Measurements from ENCODE around the gene NDRG4. TPM values are rescaled to one million over a fixed set of nuclear protein-coding genes. Genes with fewer than 3 reads are reported as not detected.
A peak's percentile ranks its signal among the peaks of the same experiment; 100 is the strongest.

Gene NDRG4
- polyA plus RNA-seq, 1 donor from 2014 or later = 507 TPM

DNA sequence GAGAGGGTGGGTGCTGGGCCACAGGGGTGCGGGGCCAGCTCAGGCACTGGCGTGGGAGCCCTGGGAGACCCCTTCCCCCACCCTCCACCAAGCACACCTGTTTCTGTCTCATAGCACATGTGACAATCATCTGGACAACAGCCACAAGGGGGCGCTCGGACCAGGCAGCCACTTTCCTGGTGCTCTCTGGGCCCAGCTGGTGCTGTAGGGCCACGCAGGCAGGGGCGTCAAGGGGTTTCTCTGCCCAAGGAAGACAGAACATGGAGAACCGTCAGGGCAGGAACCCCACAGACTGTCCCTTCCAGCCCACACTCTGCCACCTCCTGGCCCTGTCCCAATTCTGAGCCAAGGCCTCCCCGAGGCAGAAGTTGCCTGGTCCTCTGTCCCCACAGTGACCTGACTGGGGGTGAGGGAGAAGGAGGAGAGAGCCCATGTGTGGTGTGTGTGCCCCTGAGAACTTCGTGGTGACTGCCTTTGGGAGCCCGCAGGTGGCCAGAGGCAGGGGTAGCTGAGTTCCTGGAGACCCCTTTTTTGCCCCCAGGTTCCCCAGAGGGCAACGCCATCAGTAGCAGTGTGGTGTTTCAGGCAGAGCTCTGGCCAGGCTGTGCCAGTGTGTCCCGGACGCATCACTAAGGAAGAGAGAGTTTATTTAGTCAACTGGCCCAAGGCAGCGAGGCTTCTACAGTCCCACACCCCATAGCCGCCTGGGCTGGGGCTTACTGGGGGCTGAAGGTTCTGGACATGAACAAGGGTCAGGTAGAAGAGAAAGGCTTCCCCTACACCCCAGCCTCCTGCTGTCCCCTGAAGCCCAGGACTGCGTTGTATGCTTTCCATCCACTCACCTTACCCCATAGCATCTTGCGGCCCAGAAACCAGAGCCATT is 12.2 kb downstream of the NDRG4 start:
- Histone ChIP-seq H3K9me2 (ENCODE audit: insufficient read depth, low read length) (no peaks in the 10 kb centered on the region), H3K79me2 (replicated peaks; ENCODE audit: insufficient read depth, low read length) (peaks cover 6% of the 10 kb centered on the region), H3F3A (ENCODE audit: insufficient read depth, low read length, poor library complexity, severe bottlenecking) (no peaks in the 10 kb centered on the region), H3K36me3 (ENCODE audit: insufficient read depth, low read length) (no peaks in the 10 kb centered on the region), H2AFZ (ENCODE audit: low read depth, low read length) (no peak overlapping the region), H3K27me3 (ENCODE audit: insufficient read depth, low read depth, low read length) (no peaks in the 10 kb centered on the region), H3K9me3 (ENCODE audit: low read length) (no peaks in the 10 kb centered on the region), H3K9ac (ENCODE audit: low read length) (no peak overlapping the region), H3K27ac (ENCODE audit: low read length) (no peak overlapping the region), H4K20me1 (ENCODE audit: insufficient read depth) (no peaks in the 10 kb centered on the region), H3K4me2 (ENCODE audit: low read length) (no peak overlapping the region), H3K4me3 (ENCODE audit: low read length) (no peak overlapping the region)
- peak; percentile 62 for TF ChIP-seq SMC3 (conservative IDR thresholded peaks at IDR 0.05; ENCODE audit: poor library complexity)
- TF ChIP-seq, protein P1, sequence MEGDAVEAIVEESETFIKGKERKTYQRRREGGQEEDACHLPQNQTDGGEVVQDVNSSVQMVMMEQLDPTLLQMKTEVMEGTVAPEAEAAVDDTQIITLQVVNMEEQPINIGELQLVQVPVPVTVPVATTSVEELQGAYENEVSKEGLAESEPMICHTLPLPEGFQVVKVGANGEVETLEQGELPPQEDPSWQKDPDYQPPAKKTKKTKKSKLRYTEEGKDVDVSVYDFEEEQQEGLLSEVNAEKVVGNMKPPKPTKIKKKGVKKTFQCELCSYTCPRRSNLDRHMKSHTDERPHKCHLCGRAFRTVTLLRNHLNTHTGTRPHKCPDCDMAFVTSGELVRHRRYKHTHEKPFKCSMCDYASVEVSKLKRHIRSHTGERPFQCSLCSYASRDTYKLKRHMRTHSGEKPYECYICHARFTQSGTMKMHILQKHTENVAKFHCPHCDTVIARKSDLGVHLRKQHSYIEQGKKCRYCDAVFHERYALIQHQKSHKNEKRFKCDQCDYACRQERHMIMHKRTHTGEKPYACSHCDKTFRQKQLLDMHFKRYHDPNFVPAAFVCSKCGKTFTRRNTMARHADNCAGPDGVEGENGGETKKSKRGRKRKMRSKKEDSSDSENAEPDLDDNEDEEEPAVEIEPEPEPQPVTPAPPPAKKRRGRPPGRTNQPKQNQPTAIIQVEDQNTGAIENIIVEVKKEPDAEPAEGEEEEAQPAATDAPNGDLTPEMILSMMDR (IDR thresholded peaks at IDR 0.05; ENCODE audit: poor library complexity, severe bottlenecking) = peak; percentile 72
- no peak for TF ChIP-seq EZH2 (IDR thresholded peaks at IDR 0.05; ENCODE audit: borderline replicate concordance, insufficient read depth, low read length, poor library complexity, severe bottlenecking)
- TF ChIP-seq EP300 (conservative IDR thresholded peaks at IDR 0.05; ENCODE audit: poor library complexity, severe bottlenecking) = no peak
- TF ChIP-seq POLR2AphosphoS5 (IDR thresholded peaks at IDR 0.05) = no peak
- TF ChIP-seq TAF1 (IDR thresholded peaks at IDR 0.05; ENCODE audit: low read depth) = no peak
- peak; percentile 49 for TF ChIP-seq RAD21 (conservative IDR thresholded peaks at IDR 0.05)
- TF ChIP-seq MXI1 (conservative IDR thresholded peaks at IDR 0.05; ENCODE audit: poor library complexity, severe bottlenecking) = no peak
- TF ChIP-seq, protein P2, sequence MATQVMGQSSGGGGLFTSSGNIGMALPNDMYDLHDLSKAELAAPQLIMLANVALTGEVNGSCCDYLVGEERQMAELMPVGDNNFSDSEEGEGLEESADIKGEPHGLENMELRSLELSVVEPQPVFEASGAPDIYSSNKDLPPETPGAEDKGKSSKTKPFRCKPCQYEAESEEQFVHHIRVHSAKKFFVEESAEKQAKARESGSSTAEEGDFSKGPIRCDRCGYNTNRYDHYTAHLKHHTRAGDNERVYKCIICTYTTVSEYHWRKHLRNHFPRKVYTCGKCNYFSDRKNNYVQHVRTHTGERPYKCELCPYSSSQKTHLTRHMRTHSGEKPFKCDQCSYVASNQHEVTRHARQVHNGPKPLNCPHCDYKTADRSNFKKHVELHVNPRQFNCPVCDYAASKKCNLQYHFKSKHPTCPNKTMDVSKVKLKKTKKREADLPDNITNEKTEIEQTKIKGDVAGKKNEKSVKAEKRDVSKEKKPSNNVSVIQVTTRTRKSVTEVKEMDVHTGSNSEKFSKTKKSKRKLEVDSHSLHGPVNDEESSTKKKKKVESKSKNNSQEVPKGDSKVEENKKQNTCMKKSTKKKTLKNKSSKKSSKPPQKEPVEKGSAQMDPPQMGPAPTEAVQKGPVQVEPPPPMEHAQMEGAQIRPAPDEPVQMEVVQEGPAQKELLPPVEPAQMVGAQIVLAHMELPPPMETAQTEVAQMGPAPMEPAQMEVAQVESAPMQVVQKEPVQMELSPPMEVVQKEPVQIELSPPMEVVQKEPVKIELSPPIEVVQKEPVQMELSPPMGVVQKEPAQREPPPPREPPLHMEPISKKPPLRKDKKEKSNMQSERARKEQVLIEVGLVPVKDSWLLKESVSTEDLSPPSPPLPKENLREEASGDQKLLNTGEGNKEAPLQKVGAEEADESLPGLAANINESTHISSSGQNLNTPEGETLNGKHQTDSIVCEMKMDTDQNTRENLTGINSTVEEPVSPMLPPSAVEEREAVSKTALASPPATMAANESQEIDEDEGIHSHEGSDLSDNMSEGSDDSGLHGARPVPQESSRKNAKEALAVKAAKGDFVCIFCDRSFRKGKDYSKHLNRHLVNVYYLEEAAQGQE (IDR thresholded peaks at IDR 0.05; ENCODE audit: borderline replicate concordance) = no peak

DNA sequence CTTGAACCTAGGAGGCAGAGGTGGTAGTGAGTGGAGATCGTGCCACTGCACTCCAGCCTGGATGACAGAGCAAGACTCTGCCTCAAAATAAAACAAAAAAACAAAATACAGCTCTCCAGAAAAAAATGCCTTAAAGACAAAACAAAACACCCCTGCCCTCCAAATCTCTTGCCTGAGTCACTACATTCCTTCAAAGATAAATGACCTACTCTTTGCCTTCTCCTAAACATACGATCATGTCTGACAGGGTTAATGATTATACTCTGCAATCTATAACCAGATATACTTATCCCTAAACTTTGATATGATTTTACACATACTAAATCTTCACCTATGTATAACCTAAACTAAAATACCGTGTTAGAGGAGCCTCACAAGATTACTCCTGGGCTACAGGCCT is 13.9 kb downstream of the NDRG4 start:
- Histone ChIP-seq H3K4me3 (ENCODE audit: low read length) (no peak overlapping the region), H3K36me3 (ENCODE audit: insufficient read depth, low read length) (peaks cover 7% of the 10 kb centered on the region), H3K4me2 (ENCODE audit: low read length) (no peak overlapping the region)

More for the DNA sequence above, 13.9 kb downstream of the NDRG4 start:
- no peaks in the 10 kb centered on the region for H3F3A ChIP-seq (ENCODE audit: insufficient read depth, low read length, poor library complexity, severe bottlenecking)
- peaks cover 6% of the 10 kb centered on the region for H3K79me2 ChIP-seq (replicated peaks; ENCODE audit: insufficient read depth, low read length)
- H3K9me3 ChIP-seq (ENCODE audit: low read length) = no peaks in the 10 kb centered on the region
- H3K27ac ChIP-seq (ENCODE audit: low read length) = no peak overlapping the region
- TF ChIP-seq POLR2AphosphoS5 (IDR thresholded peaks at IDR 0.05) (no peak), EP300 (conservative IDR thresholded peaks at IDR 0.05; ENCODE audit: poor library complexity, severe bottlenecking) (no peak), TAF1 (IDR thresholded peaks at IDR 0.05; ENCODE audit: low read depth) (no peak), MXI1 (conservative IDR thresholded peaks at IDR 0.05; ENCODE audit: poor library complexity, severe bottlenecking) (no peak), SMC3 (conservative IDR thresholded peaks at IDR 0.05; ENCODE audit: poor library complexity) (no peak), RAD21 (conservative IDR thresholded peaks at IDR 0.05) (no peak), EZH2 (IDR thresholded peaks at IDR 0.05; ENCODE audit: borderline replicate concordance, insufficient read depth, low read length, poor library complexity, severe bottlenecking) (no peak)
- TF ChIP-seq, protein P2 (IDR thresholded peaks at IDR 0.05; ENCODE audit: borderline replicate concordance) = no peak
- TF ChIP-seq, protein P1 (IDR thresholded peaks at IDR 0.05; ENCODE audit: poor library complexity, severe bottlenecking) = no peak
- no peak overlapping the region for H2AFZ ChIP-seq (ENCODE audit: low read depth, low read length)
- H3K9me2 ChIP-seq (ENCODE audit: insufficient read depth, low read length) = no peaks in the 10 kb centered on the region
- no peak overlapping the region for H3K9ac ChIP-seq (ENCODE audit: low read length)
- H3K27me3 ChIP-seq (ENCODE audit: insufficient read depth, low read depth, low read length) = no peaks in the 10 kb centered on the region
- no peaks in the 10 kb centered on the region for H4K20me1 ChIP-seq (ENCODE audit: insufficient read depth)

All from neural cell (in vitro differentiated cells).